ENCODE results near the gene SMYD3. TPM values are rescaled to one million over a fixed set of nuclear protein-coding genes. Genes with fewer than 3 reads are reported as not detected.

The SMYD3 gene
- total RNA-seq, 1 donor from 2014 or later, result 20.8 TPM

DNA sequence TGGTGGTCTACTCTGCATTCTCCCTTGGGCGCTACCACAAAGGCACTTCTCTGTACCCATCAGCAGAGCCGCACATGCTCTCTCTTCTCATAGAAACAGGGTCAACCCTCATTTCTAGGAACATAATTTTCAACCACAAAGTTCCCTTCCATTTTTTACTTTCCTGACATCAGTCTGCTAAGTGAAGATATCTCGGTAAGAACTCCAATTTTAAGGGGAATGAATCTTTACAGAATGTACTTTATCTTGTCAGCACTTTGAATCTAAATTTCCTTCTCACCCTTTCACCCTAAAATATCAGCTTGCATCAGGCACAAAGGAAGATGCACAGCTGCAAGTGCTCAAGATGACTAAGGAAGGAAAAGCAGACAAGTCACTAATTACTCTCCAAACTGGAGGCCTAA is 545.9 kb downstream of the SMYD3 start:
- Mint-ChIP-seq H3K36me3 (ENCODE audit: low read depth) (no peaks in the 10 kb centered on the region), H3K27me3 (no peaks in the 10 kb centered on the region), H3K9me3 (no peaks in the 10 kb centered on the region), H3K4me3 (no peak overlapping the region), H3K4me1 (no peaks in the 10 kb centered on the region), H3K27ac (no peak overlapping the region)
- intact Hi-C loops (cut with micrococcal nuclease), result no loop called here
- DNase-seq, result no peak
- no peak for ATAC-seq (ENCODE audit: low read depth)
- ChIA-PET CTCF (no interaction called here), POLR2A (no interaction called here)
- TF ChIP-seq, protein P1, sequence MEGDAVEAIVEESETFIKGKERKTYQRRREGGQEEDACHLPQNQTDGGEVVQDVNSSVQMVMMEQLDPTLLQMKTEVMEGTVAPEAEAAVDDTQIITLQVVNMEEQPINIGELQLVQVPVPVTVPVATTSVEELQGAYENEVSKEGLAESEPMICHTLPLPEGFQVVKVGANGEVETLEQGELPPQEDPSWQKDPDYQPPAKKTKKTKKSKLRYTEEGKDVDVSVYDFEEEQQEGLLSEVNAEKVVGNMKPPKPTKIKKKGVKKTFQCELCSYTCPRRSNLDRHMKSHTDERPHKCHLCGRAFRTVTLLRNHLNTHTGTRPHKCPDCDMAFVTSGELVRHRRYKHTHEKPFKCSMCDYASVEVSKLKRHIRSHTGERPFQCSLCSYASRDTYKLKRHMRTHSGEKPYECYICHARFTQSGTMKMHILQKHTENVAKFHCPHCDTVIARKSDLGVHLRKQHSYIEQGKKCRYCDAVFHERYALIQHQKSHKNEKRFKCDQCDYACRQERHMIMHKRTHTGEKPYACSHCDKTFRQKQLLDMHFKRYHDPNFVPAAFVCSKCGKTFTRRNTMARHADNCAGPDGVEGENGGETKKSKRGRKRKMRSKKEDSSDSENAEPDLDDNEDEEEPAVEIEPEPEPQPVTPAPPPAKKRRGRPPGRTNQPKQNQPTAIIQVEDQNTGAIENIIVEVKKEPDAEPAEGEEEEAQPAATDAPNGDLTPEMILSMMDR (IDR thresholded peaks at IDR 0.05), result no peak

DNA sequence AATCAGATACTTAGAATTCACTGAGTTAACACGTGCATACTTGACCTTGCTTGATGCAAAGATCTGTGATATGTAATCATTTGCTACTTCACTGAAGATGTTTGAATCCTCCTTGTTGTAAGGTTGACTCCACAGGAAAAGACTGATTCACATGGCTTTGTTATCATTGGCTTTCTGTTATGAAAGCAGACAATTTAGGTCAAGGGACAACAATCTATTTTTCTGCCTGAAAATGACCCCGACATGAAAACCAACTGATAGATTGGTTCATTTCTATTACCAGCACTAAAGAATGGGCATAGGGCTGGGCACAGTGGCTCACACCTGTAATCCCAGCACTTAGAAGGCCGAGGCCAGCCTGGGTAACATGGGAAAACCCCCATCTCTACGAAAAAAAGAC is 546.9 kb downstream of the SMYD3 start:
- ChIA-PET CTCF (no interaction called here), POLR2A (no interaction called here)
- intact Hi-C loops (cut with micrococcal nuclease), result no loop called here
- Mint-ChIP-seq H3K36me3 (ENCODE audit: low read depth) (no peaks in the 10 kb centered on the region), H3K27me3 (no peaks in the 10 kb centered on the region), H3K27ac (no peak overlapping the region), H3K4me3 (no peak overlapping the region), H3K4me1 (peaks cover 6% of the 10 kb centered on the region), H3K9me3 (no peaks in the 10 kb centered on the region)
- TF ChIP-seq, protein P1 (IDR thresholded peaks at IDR 0.05), result no peak
- DNase-seq (no peak), ATAC-seq (ENCODE audit: low read depth) (no peak)

DNA sequence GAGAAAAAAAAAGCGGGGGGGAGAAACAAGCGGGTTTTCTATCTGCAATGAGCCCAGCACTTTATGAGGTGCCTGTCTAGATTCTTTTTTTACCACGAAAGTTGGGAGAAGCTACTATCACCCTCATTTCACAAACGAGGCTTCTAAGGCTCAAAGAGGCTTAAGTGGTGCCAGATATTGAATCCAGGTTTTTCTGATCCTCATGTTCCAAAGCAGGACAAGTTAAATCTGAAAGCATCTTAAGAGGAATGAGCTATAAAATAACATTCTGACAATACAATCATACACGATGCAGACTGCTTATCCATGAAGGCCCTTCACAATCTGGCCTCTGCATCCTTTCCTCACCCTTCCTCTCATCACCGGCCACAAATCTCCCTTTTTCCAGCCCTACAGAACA is 549.1 kb downstream of the SMYD3 start:
- no peak for ATAC-seq (ENCODE audit: low read depth)
- peaks cover 26% of the 10 kb centered on the region for H3K4me1 Mint-ChIP-seq
- TF ChIP-seq, protein P1 (IDR thresholded peaks at IDR 0.05), result no peak
- H3K4me3 Mint-ChIP-seq, result no peak overlapping the region
- no peaks in the 10 kb centered on the region for H3K27me3 Mint-ChIP-seq
- ChIA-PET CTCF (no interaction called here), POLR2A (no interaction called here)
- intact Hi-C loops (cut with micrococcal nuclease), result no loop called here
- H3K36me3 Mint-ChIP-seq (ENCODE audit: low read depth), result no peaks in the 10 kb centered on the region
- no peaks in the 10 kb centered on the region for H3K9me3 Mint-ChIP-seq
- H3K27ac Mint-ChIP-seq, result no peak overlapping the region
- DNase-seq, result no peak

DNA sequence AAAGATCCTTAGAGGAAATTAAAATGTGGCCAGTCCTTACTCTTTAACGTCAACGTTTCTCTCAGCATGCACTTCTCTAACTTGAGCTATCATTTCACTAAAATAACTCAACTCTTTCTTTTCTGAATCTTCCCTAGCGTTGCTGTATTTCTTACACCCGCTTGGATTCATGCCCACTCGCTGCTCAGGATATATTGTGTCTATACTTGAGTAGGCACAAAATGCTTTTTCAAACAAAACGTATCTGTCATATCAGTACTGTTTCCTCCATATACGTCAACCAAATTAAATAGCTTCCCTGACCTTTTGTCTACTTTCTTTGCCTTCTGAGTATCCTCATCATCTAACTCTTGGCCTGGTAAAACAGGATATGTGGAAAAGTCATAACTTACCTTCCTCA is 549.7 kb downstream of the SMYD3 start:
- intact Hi-C loops (cut with micrococcal nuclease), result no loop called here
- H3K27ac Mint-ChIP-seq, result no peak overlapping the region

DNA sequence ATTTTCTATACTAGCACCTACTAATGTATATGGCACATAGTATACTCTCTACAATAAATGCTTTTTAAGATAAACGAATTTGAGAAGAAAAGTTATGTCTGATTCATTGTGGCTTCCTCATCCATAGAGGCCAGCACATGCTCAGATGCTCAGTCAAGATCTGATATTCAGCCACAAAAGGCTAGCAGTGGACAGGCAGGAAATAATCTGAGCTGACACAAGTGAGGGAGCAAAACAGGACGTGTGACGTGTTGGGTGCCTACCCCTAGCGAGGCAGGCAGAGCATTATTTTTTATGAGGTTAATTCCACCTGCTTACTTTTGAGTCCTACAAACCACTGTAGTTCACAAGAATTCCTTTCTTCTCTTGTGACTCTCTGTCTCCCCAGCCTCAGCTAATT is 550.9 kb downstream of the SMYD3 start:
- no peaks in the 10 kb centered on the region for H3K9me3 Mint-ChIP-seq
- ATAC-seq (ENCODE audit: low read depth) (peak; percentile 29), DNase-seq (no peak)
- intact Hi-C loops (cut with micrococcal nuclease), result no loop called here
- no peak overlapping the region for H3K4me3 Mint-ChIP-seq
- no peaks in the 10 kb centered on the region for H3K27me3 Mint-ChIP-seq
- H3K36me3 Mint-ChIP-seq (ENCODE audit: low read depth), result no peaks in the 10 kb centered on the region
- peaks cover 42% of the 10 kb centered on the region for H3K4me1 Mint-ChIP-seq
- POLR2A ChIA-PET, result interaction anchor here (0.6 kb wide), 1 partner anchor 50 kb away, joined by 4 read pairs; no protein-coding TSS in a partner anchor
- TF ChIP-seq, protein P1 (IDR thresholded peaks at IDR 0.05), result no peak
- no peak overlapping the region for H3K27ac Mint-ChIP-seq
- CTCF ChIA-PET, result no interaction called here

More for the DNA sequence above, 549.7 kb downstream of the SMYD3 start:
- TF ChIP-seq, protein P1 (IDR thresholded peaks at IDR 0.05), result no peak
- no peak for ATAC-seq (ENCODE audit: low read depth)
- Mint-ChIP-seq H3K4me1 (peaks cover 32% of the 10 kb centered on the region), H3K9me3 (no peaks in the 10 kb centered on the region), H3K4me3 (no peak overlapping the region), H3K27me3 (no peaks in the 10 kb centered on the region), H3K36me3 (ENCODE audit: low read depth) (no peaks in the 10 kb centered on the region)
- CTCF ChIA-PET, result no interaction called here
- POLR2A ChIA-PET, result no interaction called here
- no peak for DNase-seq
